Measurements from ENCODE around the gene MXRA5.

Gene MXRA5

GRCh38 chrX:3317191-3317718 is 29.2 kb downstream of the MXRA5 start:
- Histone ChIP-seq H3K27me3 (replicated peaks; ENCODE audit: control insufficient read depth, insufficient read depth, low read length) (no peaks in the 10 kb centered on the region), H3K36me3 (ENCODE audit: control insufficient read depth, insufficient read depth, low read length) (no peaks in the 10 kb centered on the region), H3K4me3 (replicated peaks; ENCODE audit: low read depth, low read length) (no peak overlapping the region)
- no peak for TF ChIP-seq CTCF (IDR thresholded peaks at IDR 0.05; ENCODE audit: insufficient read depth, low read length, poor library complexity, severe bottlenecking)
- peak; percentile 5 for DNase-seq (ENCODE audit: extremely low read depth, insufficient read length)

- TF ChIP-seq CTCF (IDR thresholded peaks at IDR 0.05; ENCODE audit: insufficient read depth, low read length, poor library complexity, severe bottlenecking): no peak
- no peak overlapping the region for H3K4me3 ChIP-seq (replicated peaks; ENCODE audit: low read depth, low read length)
- H3K36me3 ChIP-seq (ENCODE audit: control insufficient read depth, insufficient read depth, low read length): no peaks in the 10 kb centered on the region
- H3K27me3 ChIP-seq (replicated peaks; ENCODE audit: control insufficient read depth, insufficient read depth, low read length): no peaks in the 10 kb centered on the region
- no peak for DNase-seq (ENCODE audit: extremely low read depth, insufficient read length)
Measured at GRCh38 chrX:3312109-3312508, 34.3 kb downstream of the MXRA5 start.

- TF ChIP-seq CTCF (IDR thresholded peaks at IDR 0.05; ENCODE audit: insufficient read depth, low read length, poor library complexity, severe bottlenecking): no peak
- H3K36me3 ChIP-seq (ENCODE audit: control insufficient read depth, insufficient read depth, low read length): no peaks in the 10 kb centered on the region
- DNase-seq (ENCODE audit: extremely low read depth, insufficient read length): no peak
- no peaks in the 10 kb centered on the region for H3K27me3 ChIP-seq (replicated peaks; ENCODE audit: control insufficient read depth, insufficient read depth, low read length)
- H3K4me3 ChIP-seq (replicated peaks; ENCODE audit: low read depth, low read length): no peak overlapping the region
Measured at GRCh38 chrX:3307881-3308280, 38.6 kb downstream of the MXRA5 start.

- TF ChIP-seq CTCF (IDR thresholded peaks at IDR 0.05; ENCODE audit: insufficient read depth, low read length, poor library complexity, severe bottlenecking): no peak
- Histone ChIP-seq H3K27me3 (replicated peaks; ENCODE audit: control insufficient read depth, insufficient read depth, low read length) (no peaks in the 10 kb centered on the region), H3K4me3 (replicated peaks; ENCODE audit: low read depth, low read length) (no peak overlapping the region), H3K36me3 (ENCODE audit: control insufficient read depth, insufficient read depth, low read length) (no peaks in the 10 kb centered on the region)
- no peak for DNase-seq (ENCODE audit: extremely low read depth, insufficient read length)
Measured at GRCh38 chrX:3299636-3300035, 46.8 kb downstream of the MXRA5 start.

- Histone ChIP-seq H3K4me3 (replicated peaks; ENCODE audit: low read depth, low read length) (no peak overlapping the region), H3K27me3 (replicated peaks; ENCODE audit: control insufficient read depth, insufficient read depth, low read length) (no peaks in the 10 kb centered on the region), H3K36me3 (ENCODE audit: control insufficient read depth, insufficient read depth, low read length) (no peaks in the 10 kb centered on the region)
- no peak for DNase-seq (ENCODE audit: extremely low read depth, insufficient read length)
- TF ChIP-seq CTCF (IDR thresholded peaks at IDR 0.05; ENCODE audit: insufficient read depth, low read length, poor library complexity, severe bottlenecking): no peak
Measured at GRCh38 chrX:3295731-3296130, 50.7 kb downstream of the MXRA5 start.

- no peak for TF ChIP-seq CTCF (IDR thresholded peaks at IDR 0.05; ENCODE audit: insufficient read depth, low read length, poor library complexity, severe bottlenecking)
- Histone ChIP-seq H3K4me3 (replicated peaks; ENCODE audit: low read depth, low read length) (no peak overlapping the region), H3K36me3 (ENCODE audit: control insufficient read depth, insufficient read depth, low read length) (no peaks in the 10 kb centered on the region), H3K27me3 (replicated peaks; ENCODE audit: control insufficient read depth, insufficient read depth, low read length) (no peaks in the 10 kb centered on the region)
- no peak for DNase-seq (ENCODE audit: extremely low read depth, insufficient read length)
Measured at GRCh38 chrX:3293251-3293650, 53.2 kb downstream of the MXRA5 start.
